HG03025 (cell line): ENCODE results near the gene DAB1.
"Not testable (repeated sequence)": the region's sequence is repeated elsewhere in the genome, so short reads cannot be mapped to it uniquely, and the experiment has no call there.

Experiments used
- ATAC-seq: cut with Tn5 transposase; IDR thresholded peaks from one replicate; pipeline ENCODE4 v1.9.1; 2021; ENCODE audit warnings: mild to moderate bottlenecking, moderate library complexity; ENCODE audit not compliant: unreplicated experiment, low FRiP score

Gene DAB1

GRCh38 chr1:57235730-57236510, 187.9 kb downstream of the DAB1 start:
- no peak for ATAC-seq

- no peak for ATAC-seq
These were observed 189.4 kb downstream of the DAB1 start for GRCh38 chr1:57234459-57234858.

GRCh38 chr1:57232500-57232899, 191.4 kb downstream of the DAB1 start:
- no peak for ATAC-seq

GRCh38 chr1:57229998-57230397, 193.9 kb downstream of the DAB1 start:
- ATAC-seq: no peak

- ATAC-seq: no peak
These were observed 194.8 kb downstream of the DAB1 start for GRCh38 chr1:57229076-57229475.

GRCh38 chr1:57222801-57223200, 201.1 kb downstream of the DAB1 start:
- no peak for ATAC-seq

GRCh38 chr1:57222307-57222706, 201.6 kb downstream of the DAB1 start:
- ATAC-seq: no peak

GRCh38 chr1:57220905-57221304, 203.0 kb downstream of the DAB1 start:
- ATAC-seq: not testable (repeated sequence)

GRCh38 chr1:57218487-57219079, 205.3 kb downstream of the DAB1 start:
- no peak for ATAC-seq

GRCh38 chr1:57217905-57218304, 206.0 kb downstream of the DAB1 start:
- no peak for ATAC-seq

GRCh38 chr1:57214951-57215575, 208.8 kb downstream of the DAB1 start:
- no peak for ATAC-seq

GRCh38 chr1:57210881-57211280, 213.0 kb downstream of the DAB1 start:
- no peak for ATAC-seq

- no peak for ATAC-seq
These were observed 214.4 kb downstream of the DAB1 start for GRCh38 chr1:57209495-57209894.

GRCh38 chr1:57208741-57209302, 215.0 kb downstream of the DAB1 start:
- ATAC-seq: no peak

GRCh38 chr1:57206038-57206437, 217.8 kb downstream of the DAB1 start:
- ATAC-seq: no peak

- ATAC-seq: no peak
These were observed 218.7 kb downstream of the DAB1 start for GRCh38 chr1:57204942-57205787.

GRCh38 chr1:57204091-57204490, 219.8 kb downstream of the DAB1 start:
- ATAC-seq: no peak

GRCh38 chr1:57202241-57202640, 221.6 kb downstream of the DAB1 start:
- ATAC-seq: no peak

- ATAC-seq: no peak
These were observed 224.9 kb downstream of the DAB1 start for GRCh38 chr1:57198912-57199311.

- no peak for ATAC-seq
These were observed 228.4 kb downstream of the DAB1 start for GRCh38 chr1:57195436-57195941.
